ENCODE measurements around the gene AQP1. TPM values are rescaled to one million over a fixed set of nuclear protein-coding genes. Genes with fewer than 3 reads are reported as not detected.

AQP1 gene
- total RNA-seq, 1 donor from 2014 or later: not detected

- no peak overlapping the region for H3K27ac Mint-ChIP-seq (ENCODE audit: unreplicated experiment)
- peaks cover 5% of the 10 kb centered on the region for H3K27me3 Mint-ChIP-seq (ENCODE audit: unreplicated experiment)
- peaks cover 6% of the 10 kb centered on the region for H3K9me3 Mint-ChIP-seq (ENCODE audit: unreplicated experiment)
- DNase-seq: no peak
- H3K4me3 Mint-ChIP-seq (ENCODE audit: unreplicated experiment): no peak overlapping the region
- H3K4me1 Mint-ChIP-seq (ENCODE audit: low read depth, unreplicated experiment): peaks cover 19% of the 10 kb centered on the region
- no peak for TF ChIP-seq CTCF (IDR thresholded peaks at IDR 0.05; ENCODE audit: partially characterized antibody, unreplicated experiment)
- no peaks in the 10 kb centered on the region for H3K36me3 Mint-ChIP-seq (ENCODE audit: unreplicated experiment)
Measured at GRCh38 chr7:30973791-30974604, 62.3 kb downstream of the AQP1 start.

GRCh38 chr7:30974605-30975255 lies 63.1 kb downstream of the AQP1 start:
- DNase-seq: peak; percentile 60
- Mint-ChIP-seq H3K9me3 (ENCODE audit: unreplicated experiment) (peaks cover 6% of the 10 kb centered on the region), H3K4me3 (ENCODE audit: unreplicated experiment) (no peak overlapping the region), H3K27ac (ENCODE audit: unreplicated experiment) (no peak overlapping the region), H3K4me1 (ENCODE audit: low read depth, unreplicated experiment) (peaks cover 21% of the 10 kb centered on the region), H3K27me3 (ENCODE audit: unreplicated experiment) (peaks cover 5% of the 10 kb centered on the region), H3K36me3 (ENCODE audit: unreplicated experiment) (no peaks in the 10 kb centered on the region)
- TF ChIP-seq CTCF (IDR thresholded peaks at IDR 0.05; ENCODE audit: partially characterized antibody, unreplicated experiment): peak; percentile 76

Other genes starting within 250 kb of the AQP1 start
- 2.4 TPM for gene CRHR2, start 229.4 kb upstream of the AQP1 start, total RNA-seq (ENCODE audit: unreplicated experiment)
- 1.7 TPM for gene INMT, start 159.7 kb upstream of the AQP1 start, total RNA-seq (ENCODE audit: unreplicated experiment)
- gene MINDY4, start 140.4 kb upstream of the AQP1 start, total RNA-seq (ENCODE audit: unreplicated experiment): 2.3 TPM
- gene GHRHR, start 52.1 kb downstream of the AQP1 start, total RNA-seq (ENCODE audit: unreplicated experiment): not detected
- gene ADCYAP1R1, start 140.5 kb downstream of the AQP1 start, total RNA-seq (ENCODE audit: unreplicated experiment): 0.71 TPM

All from glutamatergic neuron (in vitro differentiated cells).